GM23338 (cell line): ENCODE data around the gene GRAMD2B. TPM values are rescaled to one million over a fixed set of nuclear protein-coding genes. Genes with fewer than 3 reads are reported as not detected.

ENCODE experiments used
- ATAC-seq: fragments of 200-7000 bp; cut with Tn5 transposase; 3 replicates; pipeline ENCODE4 v1.9.1; 2020
- DNase-seq: peaks from one replicate; pipeline ENCODE4 v3.0.0-alpha.2; 2015; ENCODE audit warnings: low spot score
- H2AFZ ChIP-seq: fragments of 200-600 bp; sonication (generic); 2 replicates; pipeline ENCODE4 v1.8.0; 2016; ENCODE audit warnings: antibody characterized with exemption, mild to moderate bottlenecking, moderate library complexity
- H3F3A ChIP-seq: fragments of 200-600 bp; sonication (generic); replicated peaks from 2 replicates; pipeline ENCODE4 v1.8.0; 2017; ENCODE audit warnings: antibody characterized with exemption, mixed run types, low read depth
- H3K27ac ChIP-seq: fragments of 200-600 bp; sonication (generic); 2 replicates; pipeline ENCODE4 v1.6.1; 2016; ENCODE audit warnings: low read depth
- H3K27me3 ChIP-seq: fragments of 200-600 bp; sonication (generic); 2 replicates; pipeline ENCODE4 v1.8.0; 2016; ENCODE audit warnings: mild to moderate bottlenecking, mixed run types, moderate library complexity; ENCODE audit not compliant: insufficient read depth
- H3K36me3 ChIP-seq: fragments of 200-600 bp; sonication (generic); 2 replicates; pipeline ENCODE4 v1.8.0; 2016; ENCODE audit warnings: mild to moderate bottlenecking; ENCODE audit not compliant: insufficient read depth
- H3K4me1 ChIP-seq: fragments of 200-600 bp; sonication (generic); 2 replicates; pipeline ENCODE4 v1.8.0; 2016; ENCODE audit warnings: mild to moderate bottlenecking, moderate library complexity; ENCODE audit not compliant: insufficient read depth
- H3K4me2 ChIP-seq: fragments of 200-600 bp; sonication (generic); 2 replicates; pipeline ENCODE4 v1.7.1; 2017; ENCODE audit warnings: mixed run types
- H3K4me3 ChIP-seq: fragments of 200-600 bp; sonication (generic); 2 replicates; pipeline ENCODE4 v1.6.1; 2016; ENCODE audit warnings: mixed run types
- H3K79me2 ChIP-seq: fragments of 200-600 bp; sonication (generic); replicated peaks from 2 replicates; pipeline ENCODE4 v1.8.0; 2017; ENCODE audit warnings: mild to moderate bottlenecking; ENCODE audit not compliant: insufficient read depth
- H3K9me2 ChIP-seq: fragments of 200-600 bp; sonication (generic); 2 replicates; pipeline ENCODE4 v1.8.0; 2017; ENCODE audit not compliant: insufficient read depth
- H4K20me1 ChIP-seq: fragments of 200-600 bp; sonication (generic); replicated peaks from 2 replicates; pipeline ENCODE4 v1.8.0; 2017; ENCODE audit warnings: mild to moderate bottlenecking; ENCODE audit not compliant: insufficient read depth
- H3K27ac Mint-ChIP-seq: 2 replicates; pipeline ENCODE4 v1.8.0; 2020; ENCODE audit warnings: inconsistent platforms, mild to moderate bottlenecking, moderate library complexity, mixed read lengths
- H3K27me3 Mint-ChIP-seq: 3 replicates; pipeline ENCODE4 v1.8.0; 2022; ENCODE audit warnings: low read depth, mild to moderate bottlenecking, moderate library complexity, mixed read lengths, inconsistent platforms; ENCODE audit not compliant: insufficient read depth, poor library complexity
- H3K36me3 Mint-ChIP-seq: 3 replicates; pipeline ENCODE4 v1.8.0; 2021; ENCODE audit warnings: low read depth, mild to moderate bottlenecking, inconsistent platforms, moderate library complexity, mixed read lengths
- H3K4me1 Mint-ChIP-seq: 3 replicates; pipeline ENCODE4 v1.8.0; 2020; ENCODE audit warnings: mild to moderate bottlenecking, inconsistent platforms, mixed read lengths
- H3K4me3 Mint-ChIP-seq: 3 replicates; pipeline ENCODE4 v1.8.0; 2021; ENCODE audit warnings: moderate library complexity, mild to moderate bottlenecking, inconsistent platforms, mixed read lengths
- H3K9me3 Mint-ChIP-seq: 3 replicates; pipeline ENCODE4 v1.8.0; 2020; ENCODE audit warnings: moderate library complexity, mild to moderate bottlenecking, inconsistent platforms, mixed read lengths
- CREB1 ChIP-seq: fragments of 250-450 bp; sonication (Bioruptor Pico); IDR thresholded peaks from 2 replicates; pipeline ENCODE4 v1.5.0; 2020; ENCODE audit warnings: low read depth, mild to moderate bottlenecking, moderate library complexity
- CTCF ChIP-seq, 2 experiments: fragments of 200-600 bp in 1 of 2; sonication (generic) in 1 of 2; conservative IDR thresholded peaks; 2 replicates each; pipeline versions ENCODE4 v1.5.1 to v1.6.1; 2016 to 2017; ENCODE audit warnings: antibody characterized with exemption in 2 of 2, low read depth in 2 of 2, mild to moderate bottlenecking in 2 of 2, moderate library complexity in 1 of 2
- ETS1 ChIP-seq: IDR thresholded peaks from 2 replicates; pipeline ENCODE4 v1.6.1; 2016; ENCODE audit warnings: antibody characterized with exemption
- EZH2 ChIP-seq: fragments of 200-600 bp; sonication (generic); IDR thresholded peaks from one replicate; pipeline ENCODE4 v1.8.0; 2017; ENCODE audit warnings: antibody characterized with exemption, mild to moderate bottlenecking, low read depth; ENCODE audit not compliant: unreplicated experiment
- EZH2phosphoT487 ChIP-seq: fragments of 200-600 bp; sonication (generic); IDR thresholded peaks from one replicate; pipeline ENCODE4 v1.8.1; 2018; ENCODE audit warnings: antibody characterized with exemption; ENCODE audit not compliant: unreplicated experiment
- JUNB ChIP-seq: IDR thresholded peaks from one replicate; pipeline ENCODE4 v1.6.1; 2016; ENCODE audit warnings: antibody characterized with exemption; ENCODE audit not compliant: unreplicated experiment
- POLR2AphosphoS5 ChIP-seq: IDR thresholded peaks from 2 replicates; pipeline ENCODE4 v1.6.1; 2016; ENCODE audit warnings: antibody characterized with exemption, low read depth
- REST ChIP-seq: IDR thresholded peaks from one replicate; pipeline ENCODE4 v1.6.1; 2018; ENCODE audit warnings: antibody characterized with exemption; ENCODE audit not compliant: unreplicated experiment
- STAT1 ChIP-seq: IDR thresholded peaks from one replicate; pipeline ENCODE4 v1.6.1; 2016; ENCODE audit warnings: antibody characterized with exemption; ENCODE audit not compliant: unreplicated experiment
- ZNF114 ChIP-seq: fragments of 250-450 bp; sonication (Bioruptor Pico); IDR thresholded peaks from 2 replicates; pipeline ENCODE4 v1.5.0; 2020; ENCODE audit warnings: mild to moderate bottlenecking, moderate library complexity
- ZNF331 ChIP-seq: fragments of 250-450 bp; sonication (Bioruptor Pico); IDR thresholded peaks from 2 replicates; pipeline ENCODE4 v1.5.0; 2020; ENCODE audit warnings: low read depth, mild to moderate bottlenecking, moderate library complexity
- ZNF462 ChIP-seq: fragments of 250-450 bp; sonication (Bioruptor Pico); IDR thresholded peaks from 2 replicates; pipeline ENCODE4 v1.5.0; 2020; ENCODE audit warnings: mild to moderate bottlenecking, moderate library complexity
- polyA plus RNA-seq: library from polyadenylated mRNA; unstranded; fragments of >200 nt; fragmentation: Nextera tagmentation; extraction: Ambion mirVana; gene quantifications from 2 replicates; pipeline ENCODE4 v1.2.1, GENCODE V29; 2016
- total RNA-seq: library from RNA; depleted of rRNA; stranded (reverse); fragments of >200 nt; shearing (Covaris generic); gene quantifications from 2 replicates; pipeline ENCODE4 v1.2.3, GENCODE V29; 2014

GRAMD2B gene
- total and polyA plus RNA-seq, 2 experiments from 2014 or later: 9.7 to 16.9 TPM

GRCh38 chr5:126469536-126470316 is 46.5 kb downstream of the GRAMD2B start:
- H4K20me1 ChIP-seq: no peaks in the 10 kb centered on the region
- TF ChIP-seq STAT1: no peak
- TF ChIP-seq ZNF331 (CRISPR knock-in tag): no peak
- TF ChIP-seq JUNB: no peak
- TF ChIP-seq EZH2phosphoT487: no peak
- TF ChIP-seq REST: no peak
- TF ChIP-seq EZH2: no peak
- no peak for TF ChIP-seq POLR2AphosphoS5
- TF ChIP-seq CTCF (conservative IDR thresholded peaks at IDR 0.05; ENCODE audit: low read depth in 2 of 2): no peak
- TF ChIP-seq ZNF462 (CRISPR knock-in tag): no peak
- TF ChIP-seq CREB1 (CRISPR knock-in tag): no peak
- TF ChIP-seq ZNF114 (CRISPR knock-in tag): no peak
- TF ChIP-seq ETS1: no peak
- H3K36me3 Mint-ChIP-seq: peaks cover 10% of the 10 kb centered on the region
- H3K27me3 Mint-ChIP-seq: peaks cover 4% of the 10 kb centered on the region
- H3K9me2 ChIP-seq: no peaks in the 10 kb centered on the region
- H3K4me2 ChIP-seq: no peak overlapping the region
- no peaks in the 10 kb centered on the region; the same call in 1 of the 2 replicates for H3K27me3 ChIP-seq
- H3K27ac ChIP-seq: no peak overlapping the region
- no peak for ATAC-seq
- H3F3A ChIP-seq: no peaks in the 10 kb centered on the region
- peaks cover 12% of the 10 kb centered on the region; the same call in 2 of the 3 replicates for H3K4me1 Mint-ChIP-seq
- H3K36me3 ChIP-seq: peaks cover 11% of the 10 kb centered on the region; the same call in 1 of the 2 replicates
- DNase-seq: no peak
- no peaks in the 10 kb centered on the region for H3K9me3 Mint-ChIP-seq
- no peaks in the 10 kb centered on the region for H3K79me2 ChIP-seq
- no peaks in the 10 kb centered on the region for H3K4me1 ChIP-seq
- H3K27ac Mint-ChIP-seq: no peak overlapping the region
- no peak overlapping the region for H2AFZ ChIP-seq
- H3K4me3 Mint-ChIP-seq: no peak overlapping the region
- H3K4me3 ChIP-seq: no peak overlapping the region
